ENCODE results near the gene ATP5PD.

The ATP5PD gene

DNA sequence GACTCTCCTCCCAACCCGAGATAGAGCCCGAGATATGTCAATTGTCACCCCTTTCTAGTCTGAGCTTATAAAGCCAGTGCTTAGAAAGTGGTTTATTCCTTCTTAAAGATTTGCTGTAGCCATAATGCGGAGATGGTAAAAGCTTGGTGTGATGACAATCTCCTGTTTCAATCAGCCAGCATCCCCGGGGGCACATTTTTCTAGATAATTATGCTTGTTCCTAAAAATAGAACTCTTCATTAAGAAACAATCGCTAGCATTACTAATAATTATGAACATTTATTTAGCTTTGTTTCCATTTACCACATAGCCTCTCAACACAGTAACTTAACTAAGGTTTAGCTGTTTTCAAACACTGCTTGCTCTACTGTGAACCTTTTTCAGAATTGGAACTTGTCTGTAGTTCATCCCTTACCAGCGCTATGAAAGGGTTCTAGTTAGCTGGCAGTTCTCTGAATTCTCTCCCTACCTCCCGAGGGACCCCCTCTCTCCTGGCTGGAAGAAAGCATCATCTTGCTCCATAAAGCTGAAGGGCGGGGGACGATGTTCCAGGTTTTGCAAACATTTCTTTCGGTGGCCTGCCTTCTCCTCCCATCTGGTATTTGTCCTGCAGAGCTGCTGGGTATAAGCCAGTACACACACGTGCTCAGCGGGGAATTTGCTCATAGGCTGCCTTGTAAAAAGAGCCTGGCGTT is 35.2 kb downstream of the ATP5PD start:
- no peak for TF ChIP-seq GABPA (IDR thresholded peaks at IDR 0.05; ENCODE audit: low read depth)
- TF ChIP-seq SPI1 (IDR thresholded peaks at IDR 0.05; ENCODE audit: borderline replicate concordance, low read depth), result no peak
- TF ChIP-seq POLR2AphosphoS5 (IDR thresholded peaks at IDR 0.05; ENCODE audit: low read depth), result no peak
- TF ChIP-seq, protein P1, sequence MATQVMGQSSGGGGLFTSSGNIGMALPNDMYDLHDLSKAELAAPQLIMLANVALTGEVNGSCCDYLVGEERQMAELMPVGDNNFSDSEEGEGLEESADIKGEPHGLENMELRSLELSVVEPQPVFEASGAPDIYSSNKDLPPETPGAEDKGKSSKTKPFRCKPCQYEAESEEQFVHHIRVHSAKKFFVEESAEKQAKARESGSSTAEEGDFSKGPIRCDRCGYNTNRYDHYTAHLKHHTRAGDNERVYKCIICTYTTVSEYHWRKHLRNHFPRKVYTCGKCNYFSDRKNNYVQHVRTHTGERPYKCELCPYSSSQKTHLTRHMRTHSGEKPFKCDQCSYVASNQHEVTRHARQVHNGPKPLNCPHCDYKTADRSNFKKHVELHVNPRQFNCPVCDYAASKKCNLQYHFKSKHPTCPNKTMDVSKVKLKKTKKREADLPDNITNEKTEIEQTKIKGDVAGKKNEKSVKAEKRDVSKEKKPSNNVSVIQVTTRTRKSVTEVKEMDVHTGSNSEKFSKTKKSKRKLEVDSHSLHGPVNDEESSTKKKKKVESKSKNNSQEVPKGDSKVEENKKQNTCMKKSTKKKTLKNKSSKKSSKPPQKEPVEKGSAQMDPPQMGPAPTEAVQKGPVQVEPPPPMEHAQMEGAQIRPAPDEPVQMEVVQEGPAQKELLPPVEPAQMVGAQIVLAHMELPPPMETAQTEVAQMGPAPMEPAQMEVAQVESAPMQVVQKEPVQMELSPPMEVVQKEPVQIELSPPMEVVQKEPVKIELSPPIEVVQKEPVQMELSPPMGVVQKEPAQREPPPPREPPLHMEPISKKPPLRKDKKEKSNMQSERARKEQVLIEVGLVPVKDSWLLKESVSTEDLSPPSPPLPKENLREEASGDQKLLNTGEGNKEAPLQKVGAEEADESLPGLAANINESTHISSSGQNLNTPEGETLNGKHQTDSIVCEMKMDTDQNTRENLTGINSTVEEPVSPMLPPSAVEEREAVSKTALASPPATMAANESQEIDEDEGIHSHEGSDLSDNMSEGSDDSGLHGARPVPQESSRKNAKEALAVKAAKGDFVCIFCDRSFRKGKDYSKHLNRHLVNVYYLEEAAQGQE (IDR thresholded peaks at IDR 0.05; ENCODE audit: insufficient replicate concordance, low read depth), result no peak
- TF ChIP-seq, protein P2, sequence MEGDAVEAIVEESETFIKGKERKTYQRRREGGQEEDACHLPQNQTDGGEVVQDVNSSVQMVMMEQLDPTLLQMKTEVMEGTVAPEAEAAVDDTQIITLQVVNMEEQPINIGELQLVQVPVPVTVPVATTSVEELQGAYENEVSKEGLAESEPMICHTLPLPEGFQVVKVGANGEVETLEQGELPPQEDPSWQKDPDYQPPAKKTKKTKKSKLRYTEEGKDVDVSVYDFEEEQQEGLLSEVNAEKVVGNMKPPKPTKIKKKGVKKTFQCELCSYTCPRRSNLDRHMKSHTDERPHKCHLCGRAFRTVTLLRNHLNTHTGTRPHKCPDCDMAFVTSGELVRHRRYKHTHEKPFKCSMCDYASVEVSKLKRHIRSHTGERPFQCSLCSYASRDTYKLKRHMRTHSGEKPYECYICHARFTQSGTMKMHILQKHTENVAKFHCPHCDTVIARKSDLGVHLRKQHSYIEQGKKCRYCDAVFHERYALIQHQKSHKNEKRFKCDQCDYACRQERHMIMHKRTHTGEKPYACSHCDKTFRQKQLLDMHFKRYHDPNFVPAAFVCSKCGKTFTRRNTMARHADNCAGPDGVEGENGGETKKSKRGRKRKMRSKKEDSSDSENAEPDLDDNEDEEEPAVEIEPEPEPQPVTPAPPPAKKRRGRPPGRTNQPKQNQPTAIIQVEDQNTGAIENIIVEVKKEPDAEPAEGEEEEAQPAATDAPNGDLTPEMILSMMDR (IDR thresholded peaks at IDR 0.05; ENCODE audit: insufficient read depth, low read length), result no peak
- H3K27me3 ChIP-seq (ENCODE audit: insufficient read depth, poor library complexity, severe bottlenecking), result no peaks in the 10 kb centered on the region
- no peak overlapping the region for H3K4me3 ChIP-seq (replicated peaks; ENCODE audit: insufficient read depth, low read length)
- no peak for DNase-seq (ENCODE audit: low read depth in 1 of 2, low spot score in 1 of 2)
- H3K27ac ChIP-seq (replicated peaks), result no peak overlapping the region; the same call in 1 of the 2 replicates

DNA sequence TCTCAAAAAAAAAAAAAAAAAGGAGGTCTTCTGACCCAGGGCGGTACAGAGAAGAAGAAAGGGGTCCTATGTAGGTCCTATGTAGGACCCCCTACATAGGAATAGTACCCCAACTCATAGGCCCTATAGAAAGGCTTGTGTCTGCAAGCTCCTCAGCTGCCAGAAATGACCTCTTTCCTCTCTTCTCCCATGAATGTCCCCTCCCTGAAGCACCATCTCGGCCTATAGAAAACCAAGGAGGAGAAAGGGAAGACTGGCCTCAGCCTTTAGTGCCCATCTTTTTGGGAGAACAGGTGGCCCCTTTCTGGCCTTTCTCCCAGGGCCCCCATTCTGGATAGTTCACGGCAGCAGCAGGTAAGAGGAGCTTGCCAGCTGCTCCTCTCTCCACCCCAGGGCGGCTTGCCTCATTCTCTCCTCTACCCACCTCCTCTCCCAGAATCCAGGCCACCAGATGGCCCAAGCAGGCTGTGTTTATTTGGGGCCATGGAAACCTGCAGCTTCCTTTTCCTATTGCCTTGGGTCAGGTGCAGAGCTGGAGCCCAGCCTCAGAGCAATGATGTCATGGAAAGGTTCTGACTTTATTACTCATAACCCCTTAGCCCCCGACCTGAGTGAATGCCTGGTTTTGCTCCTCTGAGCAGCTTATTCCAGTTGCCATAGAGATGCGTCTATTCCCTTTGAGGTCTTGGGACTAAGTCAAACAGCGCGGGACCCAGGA is 35.9 kb downstream of the ATP5PD start:
- no peak overlapping the region for H3K27ac ChIP-seq (replicated peaks)
- peak; percentile 33 to 81 for DNase-seq (ENCODE audit: low read depth in 1 of 2, low spot score in 1 of 2)
- H3K27me3 ChIP-seq (ENCODE audit: insufficient read depth, poor library complexity, severe bottlenecking), result no peaks in the 10 kb centered on the region
- TF ChIP-seq POLR2AphosphoS5 (IDR thresholded peaks at IDR 0.05; ENCODE audit: low read depth) (no peak), SPI1 (IDR thresholded peaks at IDR 0.05; ENCODE audit: borderline replicate concordance, low read depth) (no peak), GABPA (IDR thresholded peaks at IDR 0.05; ENCODE audit: low read depth) (no peak)
- TF ChIP-seq, protein P1 (IDR thresholded peaks at IDR 0.05; ENCODE audit: insufficient replicate concordance, low read depth), result no peak
- TF ChIP-seq, protein P2 (IDR thresholded peaks at IDR 0.05; ENCODE audit: insufficient read depth, low read length), result no peak
- H3K4me3 ChIP-seq (replicated peaks; ENCODE audit: insufficient read depth, low read length), result no peak overlapping the region

DNA sequence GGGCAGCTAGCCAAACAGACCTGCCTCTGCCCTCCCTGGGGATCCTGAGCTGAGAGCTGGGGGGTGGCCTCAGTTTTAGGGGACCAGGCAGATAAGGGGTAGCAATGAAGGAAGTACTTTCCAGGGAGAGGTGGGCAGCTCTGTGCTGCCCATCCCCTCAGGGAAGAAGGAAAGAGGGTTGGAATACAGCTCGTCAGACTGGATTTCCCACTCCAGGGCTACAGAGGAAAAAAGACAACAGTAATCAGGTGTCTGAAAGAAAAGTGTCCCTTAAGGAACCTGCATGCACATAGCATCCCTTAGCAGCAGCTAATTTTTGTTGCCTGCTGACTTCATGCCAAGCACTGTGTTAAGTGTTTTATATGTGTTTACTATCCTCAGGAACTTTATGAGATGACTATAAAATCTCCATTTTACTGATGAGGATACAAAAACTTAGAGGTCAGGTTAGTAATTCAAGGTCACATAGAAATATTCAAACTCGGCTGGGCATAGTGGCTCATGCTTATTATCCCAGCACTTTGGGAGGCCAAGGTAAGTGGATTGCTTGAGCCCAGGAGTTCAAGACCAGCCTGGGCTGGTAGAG is 37.5 kb downstream of the ATP5PD start:
- no peak for DNase-seq (ENCODE audit: low read depth in 1 of 2, low spot score in 1 of 2)
- TF ChIP-seq, protein P1 (IDR thresholded peaks at IDR 0.05; ENCODE audit: insufficient replicate concordance, low read depth), result no peak
- Histone ChIP-seq H3K4me3 (replicated peaks; ENCODE audit: insufficient read depth, low read length) (no peak overlapping the region), H3K27ac (replicated peaks) (no peak overlapping the region), H3K27me3 (ENCODE audit: insufficient read depth, poor library complexity, severe bottlenecking) (no peaks in the 10 kb centered on the region)

All from HL-60 (cell line).